Activated CD4-positive, alpha-beta memory T cell treated with anti-CD3 and anti-CD28 coated beads, Interleukin-2, amount 10 ng/mL, durations not matched to agents 7 days and 5 days (primary cell): ENCODE measurements around the gene GZF1. TPM values are rescaled to one million over a fixed set of nuclear protein-coding genes. Genes with fewer than 3 reads are reported as not detected.

Experiments
- CTCF ChIA-PET: fragments of 350-600 bp; sonication (Branson Sonifier 250); formaldehyde crosslinking; loops from one replicate; lab custom pipeline; 2021; ENCODE audit warnings: antibody characterized with exemption, inconsistent platforms; lab: Charles Lee
- POLR2A ChIA-PET: fragments of 350-600 bp; sonication (Branson Sonifier 250); formaldehyde crosslinking; loops from one replicate; lab custom pipeline; 2021; ENCODE audit warnings: antibody characterized with exemption; lab: Charles Lee
- DNase-seq: peaks from one replicate; pipeline ENCODE4 v3.0.0-alpha.2; 2020
- H3K27ac Mint-ChIP-seq: one replicate; pipeline ENCODE4 v1.8.0; 2021; ENCODE audit warnings: mild to moderate bottlenecking, mixed read lengths
- H3K27me3 Mint-ChIP-seq: one replicate; pipeline ENCODE4 v1.8.0; 2021; ENCODE audit warnings: mixed read lengths
- H3K36me3 Mint-ChIP-seq: one replicate; pipeline ENCODE4 v1.8.0; 2021; ENCODE audit warnings: low read depth, mixed read lengths
- H3K4me1 Mint-ChIP-seq: one replicate; pipeline ENCODE4 v1.8.0; 2021; ENCODE audit warnings: mixed read lengths
- H3K4me3 Mint-ChIP-seq: one replicate; pipeline ENCODE4 v1.8.0; 2021; ENCODE audit warnings: mild to moderate bottlenecking, mixed read lengths
- H3K9me3 Mint-ChIP-seq: one replicate; pipeline ENCODE4 v1.8.0; 2021; ENCODE audit warnings: mixed read lengths
- total RNA-seq, 2 experiments: library from RNA; stranded (reverse); gene quantifications; one replicate each; pipeline ENCODE4 v1.2.3, GENCODE V29; 2021

The GZF1 gene
- total RNA-seq, 2 experiments from 2014 or later, result 13.5 to 14.3 TPM

DNA sequence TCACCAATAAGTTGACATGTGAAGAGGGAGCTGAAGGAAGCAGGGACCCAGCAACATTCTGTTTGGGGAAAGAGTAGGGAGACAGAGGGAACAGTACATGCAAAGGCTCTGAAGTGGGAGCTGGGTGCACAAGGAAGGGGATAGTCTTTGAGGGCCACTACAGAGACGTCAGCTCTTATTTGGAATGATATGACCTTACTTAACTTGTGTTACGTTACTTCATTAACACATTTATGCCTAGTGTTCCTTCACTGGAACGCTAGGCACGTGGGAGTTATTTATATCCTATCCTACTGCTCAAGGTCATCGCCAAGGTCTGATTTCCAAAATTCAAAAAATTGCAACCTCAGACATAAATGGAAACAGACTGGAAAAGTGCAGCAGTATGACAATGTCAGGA, 39.1 kb downstream of the GZF1 start:
- H3K9me3 Mint-ChIP-seq, result no peaks in the 10 kb centered on the region
- no peak for DNase-seq
- peaks cover 37% of the 10 kb centered on the region for H3K36me3 Mint-ChIP-seq

DNA sequence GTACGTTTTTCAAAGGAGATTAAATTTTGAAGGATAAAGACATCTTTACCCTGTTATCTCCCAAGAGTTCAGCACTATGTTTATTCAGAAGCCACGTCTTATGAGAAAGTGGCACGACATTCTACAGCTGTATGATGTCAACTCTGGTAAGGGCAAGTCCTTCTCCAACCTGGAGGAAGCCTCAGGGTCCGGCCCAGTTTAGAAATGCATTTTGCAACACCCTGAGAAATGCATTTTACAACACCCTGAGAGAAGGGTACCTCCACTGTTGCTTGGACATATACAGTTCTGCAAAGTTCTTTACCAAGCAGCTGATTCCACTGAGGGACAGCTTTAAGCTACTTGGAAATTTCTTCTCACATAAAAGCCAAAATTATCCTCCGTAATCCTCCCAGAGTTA, 41.8 kb downstream of the GZF1 start:
- Mint-ChIP-seq H3K27me3 (no peaks in the 10 kb centered on the region), H3K36me3 (peaks cover 31% of the 10 kb centered on the region), H3K4me1 (peaks cover 54% of the 10 kb centered on the region), H3K27ac (no peak overlapping the region), H3K9me3 (no peaks in the 10 kb centered on the region), H3K4me3 (no peak overlapping the region)
- DNase-seq, result no peak
- POLR2A ChIA-PET, result interaction anchor here (8.0 kb wide), 1 partner anchor 15 kb away, joined by 58 read pairs; the partner anchor contains the start of gene NAPB
- CTCF ChIA-PET, result interaction anchor here (1.5 to 6.6 kb wide), 2 partner anchors 16 to 54 kb away, joined by 3 to 44 read pairs; partner anchors contain the start of gene NAPB

More for the DNA sequence above, 39.1 kb downstream of the GZF1 start:
- CTCF ChIA-PET, result interaction anchor here (1.1 to 6.6 kb wide), 2 partner anchors 19 to 60 kb away, joined by 3 to 44 read pairs; partner anchors contain the start of gene NAPB
- Mint-ChIP-seq H3K27me3 (no peaks in the 10 kb centered on the region), H3K27ac (no peak overlapping the region), H3K4me1 (peaks cover 52% of the 10 kb centered on the region), H3K4me3 (no peak overlapping the region)
- POLR2A ChIA-PET, result interaction anchor here (1.1 to 8.0 kb wide), 3 partner anchors 11 to 51 kb away, joined by 3 to 58 read pairs (median 16); partner anchors contain the start of genes NAPB and NXT1

DNA sequence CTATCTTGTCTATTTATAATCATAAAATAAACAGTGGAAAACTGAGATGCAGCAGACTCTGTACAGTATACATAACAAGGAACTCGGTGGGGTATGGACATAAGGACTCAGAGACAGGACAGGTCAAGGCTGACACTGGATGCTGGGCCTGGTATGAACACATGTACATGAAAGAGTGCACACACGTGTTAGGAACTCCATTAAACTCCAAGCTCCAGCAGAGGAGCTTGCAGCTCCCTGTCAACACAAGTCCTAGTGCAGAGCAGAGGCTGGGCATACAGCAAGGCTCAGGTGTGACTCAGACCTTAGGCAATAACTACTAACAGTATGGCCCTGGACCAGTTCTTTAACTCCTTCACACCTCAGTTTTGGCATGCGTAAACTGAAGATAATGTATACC, 42.2 kb downstream of the GZF1 start:
- no peak for DNase-seq
- POLR2A ChIA-PET, result interaction anchor here (3.1 to 8.0 kb wide), 2 partner anchors 15 to 54 kb away, joined by 10 to 58 read pairs; partner anchors contain the start of genes NAPB and NXT1
- Mint-ChIP-seq H3K4me1 (peaks cover 51% of the 10 kb centered on the region), H3K27ac (no peak overlapping the region), H3K36me3 (peaks cover 27% of the 10 kb centered on the region), H3K27me3 (no peaks in the 10 kb centered on the region), H3K9me3 (no peaks in the 10 kb centered on the region), H3K4me3 (no peak overlapping the region)
- CTCF ChIA-PET, result interaction anchor here (6.6 kb wide), 1 partner anchor 16 kb away, joined by 44 read pairs; the partner anchor contains the start of gene NAPB

DNA sequence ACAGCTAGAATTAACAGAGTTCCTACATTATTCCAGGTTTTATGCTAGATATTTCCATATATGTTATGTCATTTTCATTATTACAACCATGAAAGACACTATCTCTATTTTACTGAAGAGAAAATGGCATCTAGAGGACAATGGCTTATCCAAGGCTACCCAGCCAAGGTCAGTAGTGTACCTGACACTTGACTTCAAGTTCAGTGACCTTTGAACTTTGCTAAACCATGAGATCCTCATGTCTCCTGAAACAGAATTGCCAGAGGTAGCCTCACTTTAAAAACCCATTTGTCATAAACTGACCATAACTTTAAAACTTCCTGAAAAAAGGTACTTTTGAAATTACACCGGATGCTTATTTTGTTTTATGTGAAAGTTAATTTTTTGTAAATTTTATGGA, 44.9 kb downstream of the GZF1 start:
- H3K27me3 Mint-ChIP-seq, result no peaks in the 10 kb centered on the region
- peaks cover 36% of the 10 kb centered on the region for H3K4me1 Mint-ChIP-seq
- CTCF ChIA-PET, result interaction anchor here (0.7 to 3.1 kb wide), 3 partner anchors 11 to 15 kb away, joined by 3 to 12 read pairs (median 3); partner anchors contain the start of gene NAPB

DNA sequence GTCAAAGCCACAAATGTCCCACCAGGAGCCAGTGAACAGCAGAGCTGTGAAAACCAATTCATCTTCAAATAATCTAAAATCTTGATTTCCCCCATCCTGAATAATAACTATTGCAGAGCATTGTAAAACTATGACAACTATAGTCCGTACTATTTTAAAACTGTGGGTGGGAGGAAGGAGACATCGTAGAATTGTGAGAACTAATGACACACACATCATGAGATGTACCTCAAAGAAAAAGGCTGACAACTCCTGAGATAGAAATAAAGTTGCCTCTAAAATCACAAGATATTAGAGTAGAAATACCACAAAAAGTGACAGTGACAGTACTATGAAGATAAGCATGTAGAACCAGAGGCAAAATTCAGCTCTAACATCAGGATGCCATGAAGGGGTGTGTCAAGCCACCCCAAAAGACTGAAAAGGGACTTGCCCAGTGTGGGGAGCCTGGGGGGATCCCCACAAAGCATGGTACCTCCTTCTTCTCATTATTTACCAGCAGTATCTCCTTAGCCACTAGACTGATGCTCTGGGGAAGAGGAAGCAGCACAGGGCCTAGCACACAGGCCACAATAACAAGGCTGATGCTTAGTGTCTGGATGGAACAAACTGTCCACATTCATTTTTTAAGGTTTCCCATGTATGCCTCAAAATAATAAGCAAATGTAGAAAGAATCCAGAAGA, 45.9 kb downstream of the GZF1 start:
- POLR2A ChIA-PET, result interaction anchor here (2.2 kb wide), 1 partner anchor 11 kb away, joined by 8 read pairs; no protein-coding TSS in a partner anchor
- Mint-ChIP-seq H3K27ac (peak overlapping the region; percentile 28), H3K4me1 (peaks cover 35% of the 10 kb centered on the region), H3K27me3 (no peaks in the 10 kb centered on the region), H3K4me3 (no peak overlapping the region), H3K9me3 (no peaks in the 10 kb centered on the region), H3K36me3 (peaks cover 26% of the 10 kb centered on the region)
- peak; percentile 27 for DNase-seq
- CTCF ChIA-PET, result interaction anchor here (0.5 to 3.1 kb wide), 3 partner anchors 9 to 14 kb away, joined by 3 to 12 read pairs (median 5); partner anchors contain the start of gene NAPB

More for the DNA sequence above, 44.9 kb downstream of the GZF1 start:
- POLR2A ChIA-PET, result interaction anchor here (2.2 to 3.1 kb wide), 2 partner anchors 12 to 56 kb away, joined by 8 to 10 read pairs; partner anchors contain the start of gene NXT1
- H3K36me3 Mint-ChIP-seq, result peaks cover 29% of the 10 kb centered on the region
- no peak overlapping the region for H3K27ac Mint-ChIP-seq
- DNase-seq, result no peak
- no peaks in the 10 kb centered on the region for H3K9me3 Mint-ChIP-seq
- H3K4me3 Mint-ChIP-seq, result no peak overlapping the region

DNA sequence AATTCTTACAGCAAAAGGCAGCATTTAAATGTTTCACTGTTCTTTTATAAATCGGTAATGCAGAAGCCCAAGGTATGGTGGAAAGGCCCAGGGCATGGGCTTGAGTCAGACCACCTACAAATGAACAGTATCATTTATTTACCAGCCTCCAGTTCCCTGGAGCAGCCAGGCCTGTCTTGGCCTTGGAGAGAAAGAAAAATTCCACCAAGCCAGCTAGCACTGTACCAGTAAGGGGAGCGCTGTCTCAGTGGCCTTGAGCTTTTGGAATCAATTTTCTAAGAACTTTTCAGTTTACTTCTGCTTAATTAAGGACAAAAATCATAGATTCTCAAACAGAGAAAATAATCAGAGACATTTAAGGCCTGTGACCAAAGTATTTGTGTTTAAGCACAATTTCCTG, 47.0 kb downstream of the GZF1 start:
- no peak overlapping the region for H3K4me3 Mint-ChIP-seq
- ChIA-PET CTCF (interaction anchor here (1.7 kb wide), 1 partner anchor 11 kb away, joined by 3 read pairs; no protein-coding TSS in a partner anchor), POLR2A (interaction anchor here (1.0 kb wide), 1 partner anchor 11 kb away, joined by 4 read pairs; no protein-coding TSS in a partner anchor)
- DNase-seq, result no peak
- no peak overlapping the region for H3K27ac Mint-ChIP-seq
- peaks cover 37% of the 10 kb centered on the region for H3K4me1 Mint-ChIP-seq
- peaks cover 26% of the 10 kb centered on the region for H3K36me3 Mint-ChIP-seq
- H3K9me3 Mint-ChIP-seq, result no peaks in the 10 kb centered on the region
- H3K27me3 Mint-ChIP-seq, result no peaks in the 10 kb centered on the region

DNA sequence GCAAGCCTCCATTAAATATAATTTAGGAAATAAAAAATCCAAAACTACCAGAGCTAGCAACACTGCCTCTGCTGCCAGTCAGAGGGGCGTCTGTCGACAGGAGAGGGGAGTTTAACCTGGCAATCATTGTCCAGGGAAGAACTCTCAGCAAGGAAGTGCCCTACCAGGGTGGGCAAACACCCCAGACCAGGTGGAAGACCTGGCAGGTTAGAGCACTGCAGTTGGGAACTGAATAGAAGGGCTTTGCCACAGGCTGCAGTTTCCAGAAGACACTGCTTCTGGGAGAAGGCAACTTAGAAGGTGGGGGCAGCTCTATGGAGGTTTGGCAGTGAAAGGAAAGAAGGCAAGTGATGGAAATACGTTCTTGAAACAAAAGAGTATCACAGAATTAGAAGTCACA, 47.8 kb downstream of the GZF1 start:
- H3K4me1 Mint-ChIP-seq, result peaks cover 35% of the 10 kb centered on the region
- no peak overlapping the region for H3K27ac Mint-ChIP-seq
- POLR2A ChIA-PET, result interaction anchor here (1.0 kb wide), 1 partner anchor 10 kb away, joined by 4 read pairs; no protein-coding TSS in a partner anchor
- H3K9me3 Mint-ChIP-seq, result no peaks in the 10 kb centered on the region
- DNase-seq, result no peak
- H3K4me3 Mint-ChIP-seq, result no peak overlapping the region
- H3K27me3 Mint-ChIP-seq, result no peaks in the 10 kb centered on the region
- CTCF ChIA-PET, result interaction anchor here (1.7 kb wide), 1 partner anchor 10 kb away, joined by 3 read pairs; no protein-coding TSS in a partner anchor
- H3K36me3 Mint-ChIP-seq, result peaks cover 26% of the 10 kb centered on the region

DNA sequence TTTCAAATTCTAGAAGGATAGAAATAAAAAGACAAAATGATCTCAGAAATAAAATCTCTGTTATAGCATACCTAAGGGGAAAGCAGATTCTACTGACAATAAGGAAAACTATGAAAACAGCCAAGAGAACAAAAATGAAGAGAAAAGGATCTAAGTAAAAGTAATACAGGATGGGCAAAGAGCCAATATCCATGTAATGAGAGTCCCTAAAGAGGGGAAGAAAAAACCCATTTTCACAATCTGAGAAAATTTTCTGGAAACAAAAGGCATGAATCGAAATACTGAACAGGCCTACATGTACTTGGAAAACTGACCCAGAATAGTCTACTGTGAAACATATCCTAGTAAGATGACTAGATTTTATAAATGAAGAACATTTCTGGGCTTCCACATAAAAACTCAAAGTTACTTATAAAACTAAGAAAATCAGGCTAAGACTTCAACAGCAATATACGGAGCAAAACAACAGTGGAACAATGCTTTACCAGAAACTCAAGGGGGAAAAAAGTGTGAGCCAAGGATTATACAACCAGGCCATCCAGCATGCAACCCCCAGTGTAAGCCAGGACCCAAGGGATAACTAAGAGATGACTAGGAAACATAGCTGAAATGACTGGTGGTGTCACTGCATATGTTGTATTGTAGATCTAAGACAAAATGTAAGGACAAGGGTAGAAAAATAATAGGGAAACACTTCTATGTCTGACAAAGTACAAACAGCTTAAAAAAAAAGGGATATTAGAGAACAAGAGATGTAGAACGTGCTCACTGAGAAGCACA, 49.1 kb downstream of the GZF1 start:
- ChIA-PET CTCF (no interaction called here), POLR2A (interaction anchor here (1.1 kb wide), 1 partner anchor 11 kb away, joined by 3 read pairs; no protein-coding TSS in a partner anchor)
- peaks cover 41% of the 10 kb centered on the region for H3K4me1 Mint-ChIP-seq
- H3K27me3 Mint-ChIP-seq, result no peaks in the 10 kb centered on the region
- no peak overlapping the region for H3K4me3 Mint-ChIP-seq
- H3K27ac Mint-ChIP-seq, result no peak overlapping the region
- DNase-seq, result no peak
- no peaks in the 10 kb centered on the region for H3K9me3 Mint-ChIP-seq
- H3K36me3 Mint-ChIP-seq, result peaks cover 29% of the 10 kb centered on the region

DNA sequence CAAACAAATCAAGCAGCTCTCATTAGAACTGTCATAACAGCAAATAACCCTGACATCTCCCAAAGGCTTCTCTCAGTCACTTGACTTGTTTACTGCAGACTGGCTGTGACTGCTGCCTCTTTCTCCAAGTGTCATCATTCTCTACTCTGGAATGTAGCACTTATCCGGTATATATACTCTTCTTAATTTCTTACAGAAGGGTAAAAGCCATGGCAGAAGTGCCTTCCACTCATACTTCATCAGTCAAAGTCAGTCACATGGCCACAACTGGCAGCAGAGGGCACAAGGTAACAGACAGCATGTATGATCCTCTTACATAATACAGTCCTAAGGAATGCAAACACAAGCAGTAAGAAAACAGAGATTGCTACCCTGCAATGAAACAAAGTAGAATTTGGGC, 50.0 kb downstream of the GZF1 start:
- POLR2A ChIA-PET, result interaction anchor here (1.1 kb wide), 1 partner anchor 12 kb away, joined by 3 read pairs; no protein-coding TSS in a partner anchor
- DNase-seq, result no peak
- Mint-ChIP-seq H3K9me3 (no peaks in the 10 kb centered on the region), H3K27ac (no peak overlapping the region), H3K4me1 (peaks cover 45% of the 10 kb centered on the region), H3K36me3 (peaks cover 24% of the 10 kb centered on the region), H3K27me3 (no peaks in the 10 kb centered on the region), H3K4me3 (no peak overlapping the region)
- CTCF ChIA-PET, result no interaction called here

DNA sequence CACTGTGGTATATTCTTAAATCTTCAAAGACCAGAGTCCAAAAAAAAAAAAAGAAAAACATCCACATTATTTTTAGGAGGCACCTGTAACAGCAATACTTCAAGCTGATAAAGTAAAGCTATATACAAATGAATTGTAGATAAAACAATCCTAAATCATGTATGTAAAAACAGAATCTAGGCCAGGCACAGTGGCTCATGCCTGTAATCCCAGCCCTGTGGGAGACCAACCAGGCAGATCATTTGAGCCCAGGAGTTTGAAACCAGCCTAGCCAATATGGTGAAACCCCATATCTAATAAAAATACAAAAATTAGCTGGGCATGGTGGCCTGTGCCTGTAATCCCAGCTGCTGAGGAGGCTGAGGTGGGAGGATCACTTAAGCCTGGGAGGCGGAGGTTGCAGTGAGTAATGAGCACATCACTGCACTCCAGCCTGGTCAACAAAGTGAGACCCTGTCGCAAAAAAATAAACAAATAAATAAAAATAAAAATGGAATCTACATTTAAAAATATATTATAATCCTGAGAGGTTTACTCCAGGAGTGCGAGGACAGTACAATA, 52.0 kb downstream of the GZF1 start:
- no peak for DNase-seq
- Mint-ChIP-seq H3K4me3 (no peak overlapping the region), H3K27me3 (no peaks in the 10 kb centered on the region), H3K9me3 (no peaks in the 10 kb centered on the region), H3K27ac (no peak overlapping the region), H3K36me3 (peaks cover 25% of the 10 kb centered on the region), H3K4me1 (peaks cover 47% of the 10 kb centered on the region)
- ChIA-PET CTCF (no interaction called here), POLR2A (no interaction called here)

DNA sequence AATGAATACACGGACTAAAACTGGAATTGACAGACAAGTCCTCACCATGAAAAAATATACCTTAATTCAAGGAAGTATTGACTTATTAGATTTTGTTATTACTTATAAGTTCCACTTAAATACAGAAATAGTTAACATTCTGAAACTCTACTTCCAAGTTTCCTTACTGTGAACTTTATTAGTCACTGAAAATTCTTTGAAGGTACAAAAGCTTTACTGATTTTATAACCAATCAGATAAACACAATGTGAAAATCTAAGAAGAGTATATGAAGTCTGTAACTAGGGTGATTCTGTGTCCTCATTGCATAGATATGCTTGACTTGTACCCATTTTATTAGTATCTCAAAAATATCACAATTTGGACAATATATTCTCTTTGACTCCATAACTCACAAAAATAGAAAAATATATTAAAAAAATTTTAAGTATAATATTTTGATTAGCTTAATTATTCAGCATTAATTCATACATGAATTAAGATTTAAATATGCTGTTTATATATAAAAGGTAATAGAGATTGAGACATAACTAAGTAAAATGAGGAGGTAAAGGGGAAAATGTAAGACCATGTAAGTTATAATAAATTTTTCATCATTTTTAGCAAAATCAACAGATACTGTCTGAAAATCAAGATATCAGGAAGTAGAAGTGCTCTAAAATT, 52.7 kb downstream of the GZF1 start:
- ChIA-PET POLR2A (no interaction called here), CTCF (no interaction called here)
- DNase-seq, result no peak
- peaks cover 25% of the 10 kb centered on the region for H3K36me3 Mint-ChIP-seq
- H3K4me1 Mint-ChIP-seq, result peaks cover 52% of the 10 kb centered on the region
- no peaks in the 10 kb centered on the region for H3K27me3 Mint-ChIP-seq
- H3K9me3 Mint-ChIP-seq, result no peaks in the 10 kb centered on the region
- no peak overlapping the region for H3K4me3 Mint-ChIP-seq
- H3K27ac Mint-ChIP-seq, result no peak overlapping the region

DNA sequence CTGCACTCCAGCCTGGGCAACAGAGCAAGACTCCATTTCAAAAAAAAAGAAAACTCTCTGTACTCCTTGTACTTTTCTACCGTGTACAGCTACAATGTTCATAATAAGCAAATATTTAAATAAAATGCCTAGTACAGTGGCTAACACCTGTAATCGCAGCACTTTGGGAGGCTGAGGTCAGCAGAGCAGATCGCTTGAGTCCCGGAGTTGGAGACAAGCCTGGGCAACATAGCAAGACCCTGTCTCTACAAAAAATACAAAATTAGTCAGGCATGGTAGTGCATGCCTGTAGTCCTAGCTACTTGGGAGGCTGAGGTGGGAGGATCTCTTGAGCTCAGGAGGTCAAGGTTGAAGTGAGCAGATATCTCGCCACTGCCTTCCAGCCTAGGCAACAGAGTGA, 53.6 kb downstream of the GZF1 start:
- POLR2A ChIA-PET, result interaction anchor here (7.1 to 8.1 kb wide), 2 partner anchors 15 to 65 kb away, joined by 58 to 122 read pairs; partner anchors contain the start of gene NXT1

More for the DNA sequence above, 53.6 kb downstream of the GZF1 start:
- no peaks in the 10 kb centered on the region for H3K27me3 Mint-ChIP-seq
- no peaks in the 10 kb centered on the region for H3K9me3 Mint-ChIP-seq
- H3K4me1 Mint-ChIP-seq, result peaks cover 51% of the 10 kb centered on the region
- DNase-seq, result no peak
- H3K27ac Mint-ChIP-seq, result no peak overlapping the region
- H3K4me3 Mint-ChIP-seq, result no peak overlapping the region
- CTCF ChIA-PET, result interaction anchor here (0.9 to 7.7 kb wide), 2 partner anchors 26 to 65 kb away, joined by 3 to 79 read pairs; partner anchors contain the start of gene NXT1
- H3K36me3 Mint-ChIP-seq, result peaks cover 23% of the 10 kb centered on the region
